Loucy (cell line): Measurements from ENCODE around the gene CHN1.

Experiments used
- EZH2phosphoT487 ChIP-seq: fragments of 200-600 bp; IDR thresholded peaks from 2 replicates; pipeline ENCODE4 v1.6.1; 2018; ENCODE audit warnings: antibody characterized with exemption, mild to moderate bottlenecking, moderate library complexity, borderline replicate concordance
- TF ChIP-seq, protein P1 (sequence below): fragments of 200-600 bp; sonication (generic); conservative IDR thresholded peaks from 2 replicates; pipeline ENCODE4 v1.5.1; 2014; ENCODE audit warnings: mild to moderate bottlenecking, antibody characterized with exemption, low read length

DNA sequence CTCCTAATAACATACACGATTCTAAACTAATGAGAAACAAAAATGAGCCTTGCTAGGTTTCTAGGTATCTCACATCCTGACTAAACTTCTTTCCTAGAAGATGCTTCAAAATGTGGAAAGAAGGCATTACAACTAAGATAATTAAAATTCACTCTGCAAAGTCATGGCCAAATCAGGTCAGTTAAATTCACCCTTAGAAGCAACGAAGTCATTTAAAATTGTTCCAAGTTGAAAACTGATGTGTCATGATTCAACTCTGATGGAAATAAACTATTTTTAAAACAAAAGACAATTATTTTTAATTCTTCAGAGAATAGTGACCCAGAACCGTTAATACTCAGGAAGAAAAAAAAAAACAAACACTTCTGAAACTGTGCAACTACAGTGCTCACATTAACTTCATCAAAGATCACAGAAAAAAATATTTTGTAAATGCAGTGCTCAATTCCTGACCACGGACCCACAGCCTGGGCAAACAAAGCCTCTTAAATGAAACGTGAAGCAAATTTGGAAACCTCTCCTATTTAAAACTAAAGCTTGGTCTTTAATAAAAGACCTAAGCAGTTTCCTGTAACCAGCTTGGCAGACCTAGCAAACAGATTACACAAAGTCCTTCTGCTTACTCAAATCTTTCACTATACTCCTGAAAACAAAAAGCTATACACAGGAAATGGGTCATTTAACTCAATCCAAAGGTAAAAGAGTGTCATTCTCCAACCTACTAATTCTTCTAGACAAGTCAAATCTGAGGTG, 39.0 kb downstream of the CHN1 start:
- TF ChIP-seq, protein P1, sequence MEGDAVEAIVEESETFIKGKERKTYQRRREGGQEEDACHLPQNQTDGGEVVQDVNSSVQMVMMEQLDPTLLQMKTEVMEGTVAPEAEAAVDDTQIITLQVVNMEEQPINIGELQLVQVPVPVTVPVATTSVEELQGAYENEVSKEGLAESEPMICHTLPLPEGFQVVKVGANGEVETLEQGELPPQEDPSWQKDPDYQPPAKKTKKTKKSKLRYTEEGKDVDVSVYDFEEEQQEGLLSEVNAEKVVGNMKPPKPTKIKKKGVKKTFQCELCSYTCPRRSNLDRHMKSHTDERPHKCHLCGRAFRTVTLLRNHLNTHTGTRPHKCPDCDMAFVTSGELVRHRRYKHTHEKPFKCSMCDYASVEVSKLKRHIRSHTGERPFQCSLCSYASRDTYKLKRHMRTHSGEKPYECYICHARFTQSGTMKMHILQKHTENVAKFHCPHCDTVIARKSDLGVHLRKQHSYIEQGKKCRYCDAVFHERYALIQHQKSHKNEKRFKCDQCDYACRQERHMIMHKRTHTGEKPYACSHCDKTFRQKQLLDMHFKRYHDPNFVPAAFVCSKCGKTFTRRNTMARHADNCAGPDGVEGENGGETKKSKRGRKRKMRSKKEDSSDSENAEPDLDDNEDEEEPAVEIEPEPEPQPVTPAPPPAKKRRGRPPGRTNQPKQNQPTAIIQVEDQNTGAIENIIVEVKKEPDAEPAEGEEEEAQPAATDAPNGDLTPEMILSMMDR: no peak
- no peak for TF ChIP-seq EZH2phosphoT487
